COLO668 (cell line): ENCODE measurements around the gene SRMS.
"Not testable (repeated sequence)": the region's sequence is repeated elsewhere in the genome, so short reads cannot be mapped to it uniquely, and the experiment has no call there.

ENCODE experiments used
- DNase-seq: peaks from one replicate; lab custom pipeline; 2025; ENCODE audit not compliant: unreplicated experiment; lab: John Stamatoyannopoulos, UW

The SRMS gene

DNA sequence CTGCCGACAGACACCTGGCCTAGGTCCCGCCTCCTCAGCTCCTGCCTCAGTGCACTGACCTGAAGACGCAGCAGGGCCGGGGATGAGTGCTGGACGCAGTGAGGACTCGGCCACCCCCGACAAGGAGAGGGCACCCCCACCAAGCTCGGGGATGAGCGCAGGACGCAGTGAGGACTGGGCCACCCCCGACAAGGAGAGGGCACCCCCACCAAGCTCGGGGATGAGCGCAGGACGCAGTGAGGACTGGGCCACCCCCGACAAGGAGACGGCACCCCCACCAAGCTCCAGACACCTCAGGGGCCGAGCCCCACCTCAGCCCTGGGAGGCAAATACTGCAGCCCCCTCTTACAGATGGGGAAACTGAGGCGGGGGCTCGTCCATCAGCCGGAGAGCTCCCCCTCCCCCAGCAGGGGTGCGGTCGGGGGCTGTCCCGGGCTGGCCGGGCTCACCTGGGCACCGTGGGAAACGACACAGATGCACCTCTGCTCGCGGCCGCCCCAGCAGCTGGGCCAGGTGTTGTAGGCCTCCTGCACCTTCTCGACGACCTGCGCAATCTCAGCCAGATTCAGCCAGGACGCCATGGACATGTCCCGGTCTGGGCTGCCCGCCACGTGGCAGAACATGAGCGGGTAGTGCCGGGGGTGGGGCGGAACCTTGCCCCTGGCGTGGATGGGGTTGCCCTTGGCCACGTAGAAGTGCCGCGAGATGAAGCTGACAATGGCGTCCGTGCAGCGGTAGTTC lies 19.0 kb upstream of the SRMS start:
- DNase-seq, result no peak

DNA sequence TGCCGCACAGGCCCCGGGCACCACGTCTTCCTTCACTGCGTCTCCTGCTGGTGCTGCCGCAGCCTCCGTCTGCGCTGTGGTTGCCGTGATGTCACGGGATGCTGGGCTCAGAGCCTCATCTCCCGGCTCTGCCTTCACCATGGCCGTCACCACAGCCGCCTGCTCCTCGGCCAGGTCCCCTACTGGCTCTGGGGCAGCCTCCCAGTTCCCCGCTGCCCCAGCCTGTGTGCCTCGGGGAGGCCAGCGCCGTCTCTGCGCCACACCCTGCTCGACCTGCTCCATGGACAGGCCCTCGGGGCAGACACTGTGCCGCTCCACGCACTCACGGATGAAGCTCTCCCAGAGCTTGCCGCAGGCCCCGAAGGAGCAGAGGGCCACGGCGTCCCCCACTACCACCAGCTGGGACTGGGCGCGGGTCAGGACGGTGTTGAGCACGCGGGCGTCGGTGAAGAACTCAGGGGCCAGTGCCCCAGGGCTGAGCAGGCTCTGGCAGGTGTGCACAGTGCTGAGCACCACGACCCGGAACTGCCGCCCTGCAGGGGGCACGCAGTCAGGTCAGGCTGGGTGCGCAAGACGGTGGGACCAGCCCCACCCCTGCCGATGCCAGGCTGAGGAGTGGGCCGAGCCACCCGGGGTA lies 18.3 kb upstream of the SRMS start:
- DNase-seq, result no peak

DNA sequence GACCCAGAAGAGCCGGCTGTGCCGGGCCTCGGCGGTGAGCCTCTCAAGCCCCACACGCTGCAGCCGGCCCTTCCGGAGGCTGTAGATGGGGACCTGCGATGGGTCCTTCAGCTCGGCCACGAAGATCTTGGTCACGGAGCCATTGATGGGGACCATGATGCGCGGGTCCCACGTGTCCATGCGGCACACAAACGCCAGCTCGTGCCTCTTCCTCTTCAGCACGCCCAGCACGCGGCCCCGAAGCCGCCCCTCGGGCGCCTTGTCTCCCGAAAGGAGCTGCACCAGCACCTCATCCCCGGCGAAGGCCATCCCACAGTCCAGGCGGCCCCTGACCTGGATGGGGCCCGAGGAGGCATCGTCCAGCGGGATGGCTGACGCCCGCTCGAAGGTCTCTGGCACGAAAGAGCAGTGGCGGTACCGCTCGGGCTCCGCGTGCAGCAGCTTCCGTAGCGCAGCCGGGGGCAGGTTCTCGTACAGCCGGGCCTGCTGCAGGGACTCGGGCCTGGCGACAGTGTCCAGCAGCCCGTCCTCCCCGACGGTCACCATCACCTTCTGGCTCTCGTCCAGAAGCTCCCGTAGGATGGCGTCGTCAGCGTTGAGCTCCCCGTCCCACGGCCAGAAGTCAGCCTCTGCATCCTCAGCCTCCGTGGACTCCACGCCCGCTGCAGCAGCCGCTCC lies 17.6 kb upstream of the SRMS start:
- no peak for DNase-seq

DNA sequence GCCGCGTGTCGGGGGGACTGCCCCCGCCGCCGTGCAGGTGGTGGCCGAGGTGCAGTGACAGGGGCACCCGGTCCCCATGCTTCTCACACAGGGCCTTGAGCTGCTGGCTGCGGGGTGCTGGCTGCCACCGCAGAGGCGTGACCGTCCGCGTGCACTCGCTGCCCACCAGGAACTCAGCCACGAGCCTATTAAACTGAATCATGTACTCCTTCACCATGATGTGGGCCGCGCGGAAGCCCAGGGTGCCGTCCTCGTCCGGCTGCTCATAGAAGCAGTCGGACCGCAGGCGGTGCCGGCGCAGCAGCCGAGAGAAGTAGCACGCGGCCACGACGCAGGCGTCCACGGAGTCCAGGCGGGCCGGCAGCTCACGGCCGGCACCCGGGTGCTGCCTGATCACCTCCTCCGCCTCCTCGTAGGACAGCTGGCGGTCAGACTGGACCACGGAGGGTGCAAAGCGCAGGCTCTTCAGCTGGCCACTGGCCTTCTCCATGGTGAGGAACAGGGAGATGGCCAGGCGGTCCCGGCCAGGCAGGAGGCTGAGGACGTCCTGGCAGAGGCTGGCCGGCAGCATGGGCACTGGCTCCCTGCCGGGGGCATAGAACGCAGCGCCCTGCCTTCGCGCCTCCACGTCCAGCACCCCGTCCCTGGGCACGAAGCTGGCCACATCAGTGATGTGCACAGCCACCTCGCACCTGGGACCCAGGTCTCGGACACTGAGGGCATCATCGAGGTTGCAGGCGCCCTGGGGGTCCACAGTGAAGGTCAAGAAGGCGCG lies 16.7 kb upstream of the SRMS start:
- no peak for DNase-seq

DNA sequence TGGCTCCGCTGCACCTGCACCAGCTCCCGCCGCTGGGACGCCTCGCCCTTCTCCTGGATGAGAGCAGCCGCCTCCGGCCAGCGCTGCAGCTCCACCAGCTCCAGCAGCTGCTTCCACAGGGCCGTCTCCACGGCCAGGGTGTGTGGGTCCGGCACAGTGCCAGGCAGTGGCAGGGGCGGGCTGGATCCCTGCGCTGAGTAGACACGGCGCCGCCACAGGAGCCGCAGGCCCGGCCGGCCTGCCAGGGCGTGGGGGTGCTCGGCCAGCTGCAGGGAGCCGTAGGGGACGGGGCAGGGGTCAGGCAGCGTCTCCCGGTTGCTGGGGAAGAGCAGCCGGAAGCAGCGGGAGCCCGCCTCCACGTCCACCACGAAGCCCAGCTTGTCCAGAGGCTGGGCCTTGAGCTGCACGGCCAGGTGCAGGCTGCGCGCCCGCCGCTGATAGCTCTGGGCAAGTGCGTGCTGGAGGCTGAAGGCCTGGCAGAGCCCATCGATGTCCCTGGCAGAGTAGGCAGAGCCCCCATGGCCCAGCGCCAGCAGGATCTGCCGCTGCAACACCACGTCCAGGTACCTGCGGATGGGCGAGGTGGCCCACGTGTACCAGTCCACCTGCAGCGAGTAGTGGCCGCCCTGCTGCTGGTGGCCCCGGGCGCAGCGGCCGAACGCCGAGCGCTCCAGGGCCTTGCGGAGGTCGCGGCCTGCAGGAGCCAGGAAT lies 15.8 kb upstream of the SRMS start:
- DNase-seq, result no peak

DNA sequence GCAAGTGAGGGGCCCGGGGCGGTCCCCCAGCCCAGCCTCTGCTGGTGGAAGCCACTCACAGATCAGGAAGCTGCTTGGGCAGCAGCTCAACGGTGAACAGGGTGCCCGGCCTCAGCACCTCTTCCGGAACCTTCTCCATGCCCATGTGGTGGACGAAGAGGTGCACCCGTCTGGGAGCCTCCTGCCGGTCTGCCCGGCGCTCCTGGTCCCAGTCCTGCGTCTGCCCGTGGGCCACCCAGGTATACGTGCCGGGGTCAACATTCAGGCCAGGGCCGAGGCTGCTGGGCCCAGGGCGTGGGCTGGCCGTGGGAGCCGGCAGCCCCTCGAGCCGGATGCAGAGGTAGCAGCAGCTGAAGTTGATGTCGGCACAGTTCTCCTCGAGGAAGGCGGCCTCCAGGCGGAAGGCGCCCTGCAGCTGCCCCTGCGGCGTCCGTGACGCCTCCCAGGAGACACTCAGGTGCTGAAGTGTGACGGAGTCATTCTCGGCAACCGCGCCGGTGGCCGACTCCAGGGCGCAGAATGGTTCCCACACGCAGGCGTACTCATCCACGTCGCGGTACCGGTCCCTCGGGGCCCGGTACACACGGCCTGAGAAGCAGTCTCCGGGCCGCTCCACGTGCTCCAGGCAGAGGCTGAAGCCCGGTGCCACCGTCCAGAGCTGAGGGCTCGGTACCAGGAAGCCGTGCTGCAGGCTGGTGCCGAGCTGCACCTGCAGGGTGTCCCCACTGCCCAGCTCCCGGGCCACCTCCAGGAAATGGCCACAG lies 15.1 kb upstream of the SRMS start:
- DNase-seq, result no peak

DNA sequence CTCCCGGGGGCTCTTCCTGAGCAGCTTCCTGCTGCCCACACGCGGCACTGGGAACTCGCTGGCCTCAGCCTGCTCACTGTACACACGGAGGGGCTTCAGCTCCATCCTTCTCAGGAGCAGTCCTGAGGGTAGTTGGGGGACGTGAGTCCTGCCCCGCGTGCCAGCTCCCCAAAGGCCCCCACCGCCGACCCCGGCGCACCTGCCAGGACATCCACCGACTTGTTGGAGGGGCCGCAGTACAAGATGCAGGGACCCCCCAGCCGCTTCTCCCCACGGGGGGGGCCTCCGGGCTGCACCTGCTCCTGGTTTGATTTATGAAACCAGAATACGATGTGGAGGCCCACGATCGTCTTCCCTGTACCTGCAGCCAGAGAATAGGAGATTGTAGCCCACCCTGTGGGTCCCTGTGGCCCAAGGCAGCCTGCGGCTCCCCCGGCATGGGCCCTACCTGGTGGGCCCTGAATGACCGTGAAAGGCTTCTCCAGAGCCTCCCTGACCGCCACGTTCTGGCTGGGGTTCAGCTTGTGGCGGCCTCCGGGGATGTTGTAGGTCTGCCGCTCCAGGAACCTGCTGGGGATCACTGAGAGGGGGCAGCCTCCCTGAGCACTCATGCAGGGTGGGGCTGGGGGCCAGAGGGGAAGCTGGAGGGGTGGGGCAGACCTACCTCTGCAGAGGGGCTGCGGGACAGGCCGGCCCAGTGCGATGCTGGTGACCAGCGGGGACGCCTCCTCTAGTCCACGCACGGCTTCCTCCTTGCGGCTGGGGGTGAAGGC lies 14.3 kb upstream of the SRMS start:
- DNase-seq, result no peak

DNA sequence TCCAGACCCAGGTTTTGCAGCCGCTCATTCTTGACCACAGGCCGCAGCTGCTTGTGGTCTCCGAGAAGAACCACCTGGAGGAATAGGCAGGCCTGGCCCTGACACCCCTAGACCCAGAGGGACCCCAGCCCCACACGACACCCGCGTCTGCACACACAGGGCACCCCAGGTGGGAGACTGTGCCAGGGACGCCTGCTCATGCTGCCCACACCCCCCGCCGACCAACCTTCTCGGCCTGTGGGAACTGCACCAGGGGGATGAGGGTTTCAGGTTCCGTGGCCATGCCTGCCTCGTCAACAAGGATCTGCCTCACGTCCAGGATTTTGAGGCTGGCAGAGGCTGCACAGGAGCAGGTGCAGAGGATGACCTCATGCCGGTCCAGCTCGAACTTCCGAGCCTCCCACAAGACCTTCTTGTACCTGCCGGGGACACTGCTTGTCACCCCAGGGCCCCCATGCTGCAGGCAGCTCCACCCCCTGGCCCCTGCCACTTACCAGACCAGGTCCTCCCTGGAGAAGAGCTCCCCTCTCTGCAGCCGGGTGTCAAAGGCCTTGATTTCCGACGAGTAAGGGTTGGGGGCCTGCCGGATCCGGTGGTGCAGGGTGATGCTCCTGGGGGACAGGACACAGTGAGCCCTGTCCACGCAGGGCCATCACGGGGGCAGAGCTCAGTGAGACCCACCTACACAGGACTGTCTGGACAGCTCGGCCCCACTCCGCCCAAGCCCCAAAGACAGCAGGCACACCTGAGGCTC lies 13.5 kb upstream of the SRMS start:
- DNase-seq, result no peak

DNA sequence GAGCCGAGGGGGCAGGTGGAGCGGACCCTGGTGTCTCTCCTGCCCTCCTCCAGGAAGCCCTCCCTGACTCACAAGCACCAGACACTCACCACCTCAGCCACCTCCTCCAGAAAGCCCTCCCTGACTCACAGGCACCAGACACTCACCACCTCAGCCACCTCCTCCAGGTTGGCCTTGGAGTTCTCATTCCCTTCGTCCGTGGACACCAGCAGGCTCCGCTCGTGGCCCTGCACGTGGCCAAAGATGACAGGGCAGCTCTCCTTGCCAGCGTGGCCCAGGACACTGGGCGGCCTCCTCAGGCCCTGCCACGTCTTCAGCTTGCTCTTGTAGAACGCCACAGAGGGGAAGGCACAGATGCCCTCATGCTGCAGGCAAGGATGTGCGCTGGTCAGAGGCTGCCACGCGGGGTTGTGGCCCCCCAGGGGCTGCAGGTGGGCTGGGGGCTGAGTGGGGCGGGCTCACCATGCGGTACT lies 12.8 kb upstream of the SRMS start:
- DNase-seq, result no peak

DNA sequence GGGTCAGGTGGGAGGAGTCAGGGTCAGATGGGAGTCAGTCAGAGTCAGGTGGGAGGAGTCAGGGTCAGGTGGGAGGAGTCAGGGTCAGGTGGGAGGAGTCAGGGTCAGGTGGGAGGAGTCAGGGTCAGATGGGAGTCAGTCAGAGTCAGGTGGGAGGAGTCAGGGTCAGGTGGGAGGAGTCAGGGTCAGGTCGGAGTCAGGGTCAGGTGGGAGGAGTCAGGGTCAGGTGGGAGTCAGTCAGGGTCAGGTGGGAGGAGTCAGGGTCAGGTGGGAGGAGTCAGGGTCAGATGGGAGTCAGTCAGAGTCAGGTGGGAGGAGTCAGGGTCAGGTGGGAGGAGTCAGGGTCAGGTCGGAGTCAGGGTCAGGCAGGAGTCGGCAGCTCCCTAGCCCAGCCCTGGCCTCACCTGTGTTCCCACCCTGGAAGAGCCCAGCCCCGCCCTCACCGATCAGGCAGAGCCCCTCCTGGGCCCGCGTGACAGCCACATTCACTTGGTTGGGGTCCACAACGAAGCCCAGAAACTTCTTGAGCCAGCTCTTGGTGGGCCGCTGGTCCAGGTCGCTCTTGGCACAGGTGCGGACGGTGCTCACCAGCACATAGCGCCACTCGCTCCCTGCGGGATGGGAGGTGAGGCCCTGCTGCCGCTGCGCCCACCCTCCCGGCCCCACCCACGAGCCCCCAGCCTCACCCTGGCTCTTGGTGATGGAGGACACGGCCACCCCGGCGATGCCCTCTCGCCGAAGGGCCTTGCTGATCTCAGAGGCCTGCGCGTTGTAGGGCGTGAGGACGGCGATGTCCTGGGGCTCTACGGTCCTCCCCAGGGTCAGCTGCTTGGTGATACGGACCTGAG lies 12.2 kb upstream of the SRMS start:
- DNase-seq, result not testable (repeated sequence)

DNA sequence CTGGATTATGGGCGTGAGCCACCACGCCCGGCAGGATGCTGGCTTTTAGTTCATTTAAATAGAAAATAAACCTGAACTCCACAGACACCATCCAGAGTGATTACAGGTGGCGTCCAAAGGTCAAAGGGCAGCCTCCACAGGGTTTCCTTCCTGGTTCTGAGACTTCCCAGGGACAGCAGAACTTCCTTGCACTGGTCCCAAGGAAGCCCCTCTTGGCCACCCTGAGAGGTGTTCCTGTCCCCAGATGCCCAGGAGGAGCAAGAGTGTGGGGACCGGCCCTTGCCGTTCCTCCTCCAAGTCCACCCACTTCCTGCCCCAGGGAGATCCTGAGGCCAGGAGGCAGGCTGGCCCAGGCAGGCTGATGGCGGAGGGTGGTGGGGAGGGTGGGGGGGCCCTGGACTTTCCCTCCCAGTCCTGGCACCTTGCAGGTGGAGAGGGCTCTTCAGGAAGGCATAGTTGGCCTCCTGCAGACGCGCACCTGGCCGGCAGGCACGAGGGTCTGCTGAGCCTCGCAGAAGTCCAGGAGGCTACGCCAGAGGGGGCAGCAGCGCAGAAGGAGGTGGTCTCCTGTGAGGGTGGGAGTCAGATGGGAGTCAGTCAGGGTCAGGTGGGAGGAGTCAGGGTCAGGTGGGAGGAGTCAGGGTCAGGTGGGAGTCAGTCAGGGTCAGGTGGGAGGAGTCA lies 11.4 kb upstream of the SRMS start:
- DNase-seq, result no peak

DNA sequence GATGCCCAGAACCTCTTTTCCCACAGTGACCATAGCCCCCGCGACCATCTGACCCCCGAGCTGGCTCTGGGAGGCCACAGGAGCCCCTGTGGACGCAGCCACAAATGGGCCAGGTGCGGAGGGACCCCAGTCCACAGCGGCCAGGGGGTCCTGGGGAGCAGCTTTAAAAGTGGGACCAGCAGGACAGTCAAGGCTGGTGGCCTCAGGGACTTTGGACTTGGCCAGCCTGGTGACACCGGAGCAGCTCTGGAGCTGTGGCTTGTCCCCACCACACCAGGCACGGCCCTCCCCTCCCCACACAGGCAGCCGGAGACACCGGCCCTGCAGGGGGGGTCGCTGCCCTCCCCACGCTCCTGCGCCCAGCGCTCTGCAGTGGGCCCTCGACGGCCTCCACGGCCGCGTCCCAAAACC lies 9.9 kb upstream of the SRMS start:
- no peak for DNase-seq

DNA sequence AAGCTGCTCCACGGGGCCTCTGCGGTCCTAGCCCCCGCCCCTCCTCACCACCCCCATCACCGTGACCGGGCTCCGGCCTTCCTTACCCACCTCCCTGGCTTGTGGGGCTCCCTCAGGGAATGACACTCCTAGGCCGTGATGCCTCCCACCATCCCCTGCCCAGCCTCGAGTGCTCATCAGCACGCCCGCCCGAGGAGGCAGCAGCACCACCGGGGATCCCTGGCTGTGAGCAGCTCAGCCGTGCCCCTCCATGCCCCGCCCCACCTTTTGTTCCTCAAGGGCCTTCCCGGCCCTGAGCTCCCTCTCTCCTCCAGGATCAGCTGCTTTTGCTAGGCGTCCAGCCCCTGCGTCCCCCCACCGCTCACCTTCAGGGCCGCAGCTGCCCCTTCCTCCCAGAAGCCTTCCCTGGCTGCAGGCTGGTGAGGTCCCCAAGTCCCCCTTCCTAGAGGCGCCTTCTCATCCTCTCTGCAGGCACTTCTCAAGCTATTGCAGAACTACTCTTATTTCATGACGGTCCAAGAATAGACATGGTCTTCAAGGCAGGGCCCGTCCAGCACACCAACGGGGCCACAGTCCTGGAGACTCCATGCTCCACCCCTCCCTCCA lies 9.4 kb upstream of the SRMS start:
- no peak for DNase-seq

DNA sequence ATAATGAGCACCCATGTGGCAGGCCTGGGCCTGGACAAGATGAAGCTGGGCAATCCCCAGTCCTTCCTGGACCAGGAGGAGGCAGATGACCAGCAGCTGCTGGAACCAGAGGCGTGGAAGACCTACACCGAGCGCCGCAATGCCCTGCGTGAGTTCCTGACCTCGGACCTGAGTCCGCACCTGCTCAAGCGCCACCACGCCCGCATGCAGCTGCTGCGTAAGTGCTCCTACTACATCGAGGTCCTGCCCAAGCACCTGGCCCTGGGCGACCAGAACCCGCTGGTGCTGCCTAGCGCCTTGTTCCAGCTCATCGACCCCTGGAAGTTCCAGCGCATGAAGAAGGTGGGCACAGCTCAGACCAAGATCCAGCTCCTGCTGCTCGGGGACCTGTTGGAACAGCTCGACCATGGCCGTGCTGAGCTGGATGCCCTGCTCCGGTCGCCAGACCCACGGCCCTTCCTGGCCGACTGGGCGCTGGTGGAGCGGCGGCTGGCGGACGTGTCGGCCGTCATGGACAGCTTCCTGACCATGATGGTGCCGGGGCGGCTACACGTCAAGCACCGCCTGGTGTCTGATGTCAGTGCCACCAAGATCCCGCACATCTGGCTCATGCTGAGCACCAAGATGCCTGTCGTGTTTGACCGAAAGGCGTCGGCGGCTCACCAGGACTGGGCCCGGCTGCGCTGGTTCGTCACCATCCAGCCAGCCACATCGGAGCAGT lies 8.3 kb upstream of the SRMS start:
- peak; percentile 62 for DNase-seq

DNA sequence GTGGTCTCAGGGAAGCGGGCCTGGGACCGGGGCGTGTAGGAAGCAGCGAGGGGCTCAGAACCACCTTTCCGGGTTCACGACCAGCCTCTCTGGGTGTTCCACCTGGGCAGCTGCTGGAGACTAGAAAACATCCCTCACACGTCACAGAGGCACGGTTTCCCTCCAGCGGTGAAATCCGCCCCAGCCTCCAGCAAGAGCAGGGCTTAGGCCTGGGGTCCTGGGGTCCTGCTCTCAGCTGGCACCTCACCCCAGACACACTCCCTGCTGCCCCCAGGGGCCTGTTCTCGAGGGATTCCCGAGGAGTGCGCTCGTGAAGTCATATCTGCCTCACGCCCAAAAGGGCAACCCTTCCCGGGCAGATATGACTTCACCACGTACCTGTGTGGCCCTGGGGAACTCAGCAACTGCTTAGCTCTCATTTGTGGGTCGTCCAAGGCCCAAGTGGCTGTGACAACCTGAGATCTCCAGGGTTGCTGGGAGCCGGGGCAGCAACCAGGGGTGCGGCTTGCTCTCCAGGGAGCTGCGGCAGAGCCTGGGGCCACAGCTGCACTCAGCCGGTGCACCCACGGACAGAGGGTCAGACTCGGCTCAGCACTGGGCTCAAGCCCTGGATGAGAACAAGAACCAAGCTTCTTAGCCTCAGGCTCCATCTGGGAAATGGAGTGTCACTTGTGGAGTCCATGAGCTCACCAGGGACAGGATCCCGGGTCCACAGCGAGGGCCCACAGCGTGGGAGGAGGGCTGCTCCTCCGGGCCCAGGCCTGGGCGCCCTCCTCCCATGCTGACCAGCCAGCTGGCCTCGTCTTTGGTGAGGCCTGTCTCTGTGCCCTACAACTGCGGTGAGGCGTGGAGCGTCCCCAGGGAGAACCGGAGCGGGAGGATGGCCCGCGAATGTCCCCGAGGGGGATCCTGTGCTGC lies 7.1 kb upstream of the SRMS start:
- no peak for DNase-seq
